Measurements from ENCODE around the gene MEGF10.

The MEGF10 gene

GRCh38 chr5:127441799-127442484 is 151.3 kb downstream of the MEGF10 start:
- H3K27ac ChIP-seq = no peak overlapping the region
- no peak overlapping the region for H3K4me3 ChIP-seq
- no peak for TF ChIP-seq CTCF (IDR thresholded peaks at IDR 0.05)
- DNase-seq (ENCODE audit: low spot score) = no peak

GRCh38 chr5:127444171-127444570 is 153.6 kb downstream of the MEGF10 start:
- no peak for DNase-seq (ENCODE audit: low spot score)
- Histone ChIP-seq H3K27ac (no peak overlapping the region), H3K4me3 (no peak overlapping the region)
- TF ChIP-seq CTCF (IDR thresholded peaks at IDR 0.05) = no peak

GRCh38 chr5:127445328-127445727 is 154.7 kb downstream of the MEGF10 start:
- no peak for DNase-seq (ENCODE audit: low spot score)
- Histone ChIP-seq H3K4me3 (no peak overlapping the region), H3K27ac (no peak overlapping the region)
- TF ChIP-seq CTCF (IDR thresholded peaks at IDR 0.05) = no peak

GRCh38 chr5:127446626-127447025 is 156.0 kb downstream of the MEGF10 start:
- DNase-seq (ENCODE audit: low spot score) = no peak
- H3K27ac ChIP-seq = no peak overlapping the region
- TF ChIP-seq CTCF (IDR thresholded peaks at IDR 0.05) = no peak
- H3K4me3 ChIP-seq = no peak overlapping the region

- no peak for DNase-seq (ENCODE audit: low spot score)
- H3K4me3 ChIP-seq = no peak overlapping the region
- no peak for TF ChIP-seq CTCF (IDR thresholded peaks at IDR 0.05)
- H3K27ac ChIP-seq = no peak overlapping the region
Measured at GRCh38 chr5:127447827-127448226, 157.2 kb downstream of the MEGF10 start.

- DNase-seq (ENCODE audit: low spot score) = no peak
- no peak for TF ChIP-seq CTCF (IDR thresholded peaks at IDR 0.05)
- Histone ChIP-seq H3K27ac (no peak overlapping the region), H3K4me3 (no peak overlapping the region)
Measured at GRCh38 chr5:127450046-127450445, 159.4 kb downstream of the MEGF10 start.

GRCh38 chr5:127451096-127451495 is 160.5 kb downstream of the MEGF10 start:
- TF ChIP-seq CTCF (IDR thresholded peaks at IDR 0.05) = no peak
- no peak for DNase-seq (ENCODE audit: low spot score)
- H3K4me3 ChIP-seq = no peak overlapping the region
- H3K27ac ChIP-seq = no peak overlapping the region
